Natural killer cell (primary cell): ENCODE measurements around the gene RIMOC1. TPM values are rescaled to one million over a fixed set of nuclear protein-coding genes. Genes with fewer than 3 reads are reported as not detected.

ENCODE experiments used
- ATAC-seq, 3 donors: fragments of 150-1000 bp in 2 of 3; fragments of 200-7000 bp in 1 of 3; cut with Tn5 transposase; 1 replicate in 1 of 3; 2 replicates in 2 of 3; pipeline ENCODE4 v1.10.0; 2021; ENCODE audit warnings: mild to moderate bottlenecking in 2 of 3, moderate library complexity in 2 of 3
- DNase-seq, 2 donors: peaks; one replicate each; pipeline versions ENCODE4 v3.0.0 to v3.0.0-alpha.2; 2013 to 2021; ENCODE audit warnings: mixed read lengths in 1 of 2
- H3K27ac ChIP-seq: one replicate; pipeline ENCODE4 v1.5.1; 2013; ENCODE audit warnings: mild to moderate bottlenecking, low read length
- H3K27me3 ChIP-seq: one replicate; pipeline ENCODE4 v1.6.1; 2013; ENCODE audit warnings: low read length; ENCODE audit not compliant: control insufficient read depth, insufficient read depth
- H3K36me3 ChIP-seq: one replicate; pipeline ENCODE4 v1.6.1; 2013; ENCODE audit warnings: low read length; ENCODE audit not compliant: control insufficient read depth, insufficient read depth
- H3K4me1 ChIP-seq: one replicate; pipeline ENCODE4 v1.6.1; 2013; ENCODE audit warnings: low read length; ENCODE audit not compliant: control insufficient read depth, insufficient read depth
- H3K4me3 ChIP-seq: one replicate; pipeline ENCODE4 v1.5.1; 2013; ENCODE audit warnings: low read length
- H3K9me3 ChIP-seq: one replicate; pipeline ENCODE4 v1.6.1; 2013; ENCODE audit warnings: low read length; ENCODE audit not compliant: control insufficient read depth, insufficient read depth
- H3K27ac Mint-ChIP-seq, 2 donors: one replicate each; pipeline ENCODE4 v1.8.0; 2022; ENCODE audit warnings: mild to moderate bottlenecking in 2 of 2, mixed read lengths in 2 of 2, moderate library complexity in 1 of 2
- H3K27me3 Mint-ChIP-seq, 2 donors: one replicate each; pipeline ENCODE4 v1.8.0; 2022; ENCODE audit warnings: low read depth in 2 of 2, mixed read lengths in 2 of 2
- H3K36me3 Mint-ChIP-seq: one replicate; pipeline ENCODE4 v1.8.0; 2022; ENCODE audit warnings: mixed read lengths
- H3K4me1 Mint-ChIP-seq, 2 donors: one replicate each; pipeline ENCODE4 v1.8.0; 2022; ENCODE audit warnings: mixed read lengths in 2 of 2
- H3K4me3 Mint-ChIP-seq: one replicate; pipeline ENCODE4 v1.8.0; 2022; ENCODE audit warnings: mild to moderate bottlenecking, moderate library complexity, mixed read lengths
- H3K9me3 Mint-ChIP-seq, 2 donors: one replicate each; pipeline ENCODE4 v1.8.0; 2022; ENCODE audit warnings: mixed read lengths in 2 of 2
- CTCF ChIP-seq: fragments of 200-600 bp; IDR thresholded peaks from one replicate; pipeline ENCODE4 v1.8.0; 2022; ENCODE audit warnings: antibody characterized with exemption
- WGBS: methylation state at CpG from one replicate; pipeline ENCODE4 v1.1.7; 2013; ENCODE audit warnings: missing lambda C conversion rate; ENCODE audit not compliant: insufficient coverage; 5-methylcytosine and 5-hydroxymethylcytosine counted together
- intact Hi-C: fragments of 100-400 bp; cut with micrococcal nuclease; formaldehyde crosslinking; loops from one replicate; pipeline ENCODE4 v1.14.2; 2022
- total RNA-seq, 4 donors: library from RNA; stranded (reverse); fragments of 120-200 nt in 1 of 4; gene quantifications; one replicate each; pipeline versions ENCODE4 v1.2.3 to v1.2.4, GENCODE V29; 2013 to 2022

The RIMOC1 gene
- total RNA-seq, 3 donors from 2014 or later (not counting 1 experiment from before 2014, with no cell fraction given), result 9.9 to 18.1 (median 14.2) TPM

GRCh38 chr5:41903382-41903891, 707 bp upstream of the RIMOC1 start:
- WGBS, result 43% methylated on average over 8 of the region's 8 CpGs
- Mint-ChIP-seq H3K27me3 (peaks cover 7 to 17% of the 10 kb centered on the region in 2 donors), H3K4me1 (peaks cover 22 to 31% of the 10 kb centered on the region in 2 donors), H3K4me3 (peak overlapping the region; percentile 98), H3K36me3 (no peaks in the 10 kb centered on the region), H3K9me3 (no peaks in the 10 kb centered on the region), H3K27ac (peak overlapping the region; percentile 99)
- Histone ChIP-seq H3K4me3 (peak overlapping the region; percentile 59), H3K27ac (peak overlapping the region; percentile 91), H3K36me3 (peaks cover 13% of the 10 kb centered on the region), H3K9me3 (no peaks in the 10 kb centered on the region), H3K27me3 (no peaks in the 10 kb centered on the region), H3K4me1 (peaks cover 10% of the 10 kb centered on the region)
- DNase-seq (no peak), ATAC-seq (no peak)
- intact Hi-C loops, result no loop called here
- no peak for TF ChIP-seq CTCF

GRCh38 chr5:41906151-41906550, 2.0 kb downstream of the RIMOC1 start:
- Histone ChIP-seq H3K4me1 (peaks cover 10% of the 10 kb centered on the region), H3K4me3 (no peak overlapping the region), H3K9me3 (no peaks in the 10 kb centered on the region), H3K36me3 (peaks cover 40% of the 10 kb centered on the region), H3K27ac (no peak overlapping the region), H3K27me3 (no peaks in the 10 kb centered on the region)
- Mint-ChIP-seq H3K4me3 (no peak overlapping the region), H3K27me3 (peaks cover 0 to 3% of the 10 kb centered on the region in 2 donors), H3K27ac (peak overlapping the region in 1 of 2 donors; percentile 49), H3K36me3 (peaks cover 9% of the 10 kb centered on the region), H3K9me3 (no peaks in the 10 kb centered on the region), H3K4me1 (peaks cover 22 to 31% of the 10 kb centered on the region in 2 donors)
- WGBS, result 100% methylated on average over 1 of the region's 2 CpGs
- intact Hi-C loops, result no loop called here
- TF ChIP-seq CTCF, result no peak
- no peak for ATAC-seq
- DNase-seq, result no peak

GRCh38 chr5:41908374-41909079, 4.4 kb downstream of the RIMOC1 start:
- H3K4me3 ChIP-seq, result no peak overlapping the region
- Mint-ChIP-seq H3K9me3 (no peaks in the 10 kb centered on the region), H3K27me3 (peaks cover 0 to 3% of the 10 kb centered on the region in 2 donors), H3K4me1 (peaks cover 19 to 28% of the 10 kb centered on the region in 2 donors), H3K27ac (no peak overlapping the region), H3K4me3 (no peak overlapping the region), H3K36me3 (peaks cover 31% of the 10 kb centered on the region)
- peaks cover 8% of the 10 kb centered on the region for H3K4me1 ChIP-seq
- ATAC-seq (no peak), DNase-seq (no peak)
- no peaks in the 10 kb centered on the region for H3K9me3 ChIP-seq
- WGBS, result 86% methylated on average over 4 of the region's 4 CpGs
- no peaks in the 10 kb centered on the region for H3K27me3 ChIP-seq
- intact Hi-C loops, result no loop called here
- H3K36me3 ChIP-seq, result peaks cover 62% of the 10 kb centered on the region
- no peak overlapping the region for H3K27ac ChIP-seq
- TF ChIP-seq CTCF, result no peak
